ENCODE data around the gene GATA3. TPM values are rescaled to one million over a fixed set of nuclear protein-coding genes. Genes with fewer than 3 reads are reported as not detected.

GATA3 gene
- total RNA-seq, 1 donor from 2014 or later = 79.5 TPM

DNA sequence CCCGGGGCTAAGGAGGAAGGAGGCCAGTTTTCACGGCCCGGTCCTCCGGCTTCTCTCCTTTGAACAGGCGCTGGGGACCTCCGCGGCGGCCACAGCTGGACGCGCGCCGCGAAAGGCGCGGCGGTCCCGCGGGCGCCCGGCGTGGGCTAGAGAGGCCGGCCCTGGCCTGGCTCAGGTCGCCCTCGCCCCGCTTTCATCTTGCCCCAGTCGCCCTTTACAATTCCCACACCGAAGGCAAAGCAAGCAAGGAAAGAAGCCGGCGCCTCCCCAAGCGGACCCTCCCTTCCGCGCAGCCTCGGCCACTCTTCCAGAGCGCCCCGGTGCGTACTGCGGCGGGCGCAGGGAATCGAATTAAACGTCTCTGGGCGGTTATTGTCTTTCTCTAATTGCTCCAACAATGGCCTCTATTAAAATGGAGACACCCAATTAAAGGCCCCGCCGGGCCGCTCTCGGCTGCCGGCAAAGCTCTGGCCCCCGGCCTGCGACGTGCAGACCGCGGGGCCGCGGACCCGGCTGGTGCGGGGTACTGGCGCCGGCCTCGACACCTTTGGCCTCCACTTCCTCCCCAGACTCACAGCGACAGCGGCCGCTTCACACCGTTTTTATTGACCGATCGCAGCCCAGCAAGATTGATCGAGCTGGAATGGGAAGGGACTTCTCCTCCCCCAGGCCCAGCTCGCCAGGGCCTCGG is 4.5 kb upstream of the GATA3 start:
- Mint-ChIP-seq H3K27me3 (ENCODE audit: insufficient read depth) (peaks cover 57% of the 10 kb centered on the region), H3K4me1 (ENCODE audit: low read depth) (peaks cover 66% of the 10 kb centered on the region), H3K4me3 (peak overlapping the region; percentile 63), H3K36me3 (ENCODE audit: low read depth) (peaks cover 6% of the 10 kb centered on the region), H3K9me3 (no peaks in the 10 kb centered on the region), H3K27ac (no peak overlapping the region)
- no peak for DNase-seq (ENCODE audit: low spot score)
- intact Hi-C loops (cut with micrococcal nuclease) = loop anchor here (5.0 to 10.0 kb wide), 5 partner anchors 132 to 1025 kb away; no protein-coding TSS in a partner anchor

DNA sequence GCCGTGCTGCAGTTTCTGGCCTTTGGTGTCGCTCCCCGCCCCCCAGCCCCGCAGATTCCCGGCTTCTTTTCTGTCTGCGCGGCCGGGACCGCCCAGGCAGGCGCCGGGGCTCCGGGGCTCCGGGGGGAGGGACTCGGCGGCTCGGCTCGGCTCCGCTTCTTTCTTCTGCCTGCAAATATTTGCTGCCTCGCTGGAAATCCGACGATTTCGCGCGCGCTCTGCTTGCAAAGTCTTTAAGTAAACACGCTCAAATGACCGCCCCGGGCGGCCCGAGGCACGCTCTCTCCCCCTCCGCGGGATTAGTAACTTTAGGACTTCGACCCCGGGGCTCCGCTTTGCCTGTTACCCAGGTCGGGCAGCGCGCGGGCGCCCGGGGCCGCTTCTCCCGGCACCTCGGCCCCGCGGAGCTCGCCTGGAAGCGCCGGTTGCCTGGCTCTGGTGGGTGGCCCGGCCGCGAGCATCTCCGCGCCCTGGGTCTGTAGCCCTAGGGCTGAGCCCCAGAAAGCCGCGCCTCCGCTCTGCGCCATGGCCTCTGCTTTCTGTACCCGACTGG is 3.9 kb upstream of the GATA3 start:
- Mint-ChIP-seq H3K4me3 (peak overlapping the region; percentile 81), H3K9me3 (no peaks in the 10 kb centered on the region), H3K36me3 (ENCODE audit: low read depth) (peaks cover 6% of the 10 kb centered on the region), H3K27ac (peak overlapping the region; percentile 79), H3K27me3 (ENCODE audit: insufficient read depth) (peaks cover 52% of the 10 kb centered on the region), H3K4me1 (ENCODE audit: low read depth) (peaks cover 60% of the 10 kb centered on the region)
- no peak for DNase-seq (ENCODE audit: low spot score)
- intact Hi-C loops (cut with micrococcal nuclease) = loop anchor here (5.0 to 10.0 kb wide), 5 partner anchors 132 to 1024 kb away; no protein-coding TSS in a partner anchor

DNA sequence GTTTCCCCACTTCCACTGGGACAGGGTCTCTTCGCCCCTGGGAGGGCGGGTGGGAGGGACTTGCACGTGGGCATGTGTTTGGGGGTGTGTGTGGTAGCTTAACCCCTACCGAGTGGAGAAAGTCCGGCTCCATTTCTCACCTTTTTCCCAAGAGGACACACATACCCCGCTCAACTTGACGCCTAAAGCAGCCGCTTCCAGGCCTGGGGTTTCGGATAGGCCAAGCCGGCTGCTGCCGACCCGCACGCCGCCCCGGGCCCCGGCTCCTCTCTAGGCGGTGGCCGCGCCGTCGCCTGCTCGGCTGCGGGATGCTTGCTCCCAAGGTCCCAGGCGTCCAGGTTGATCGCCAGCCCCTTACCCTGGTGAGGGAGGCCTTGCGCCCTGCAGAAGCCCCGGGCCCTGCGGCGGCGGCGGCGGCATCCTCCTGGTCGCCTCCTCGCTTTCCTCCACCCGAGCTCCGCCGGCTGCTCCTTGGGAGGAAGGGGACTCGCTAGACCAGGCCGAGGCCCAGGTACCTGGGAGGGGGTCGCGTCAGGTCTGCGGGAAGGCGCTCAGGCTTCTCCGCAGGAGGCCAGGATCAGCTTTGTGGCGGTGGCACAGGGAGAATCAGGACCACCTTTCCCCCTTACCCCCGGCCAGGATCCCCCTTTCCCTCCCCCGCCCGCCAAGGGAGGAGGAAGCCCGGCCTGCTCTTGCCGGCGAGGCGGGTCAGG is 3.2 kb upstream of the GATA3 start:
- Mint-ChIP-seq H3K4me1 (ENCODE audit: low read depth) (peaks cover 53% of the 10 kb centered on the region), H3K4me3 (peak overlapping the region; percentile 81), H3K9me3 (no peaks in the 10 kb centered on the region), H3K27ac (no peak overlapping the region), H3K36me3 (ENCODE audit: low read depth) (peaks cover 7% of the 10 kb centered on the region), H3K27me3 (ENCODE audit: insufficient read depth) (peaks cover 46% of the 10 kb centered on the region)
- DNase-seq (ENCODE audit: low spot score) = no peak
- intact Hi-C loops (cut with micrococcal nuclease) = loop anchor here (5.0 to 10.0 kb wide), 5 partner anchors 131 to 1024 kb away; no protein-coding TSS in a partner anchor

DNA sequence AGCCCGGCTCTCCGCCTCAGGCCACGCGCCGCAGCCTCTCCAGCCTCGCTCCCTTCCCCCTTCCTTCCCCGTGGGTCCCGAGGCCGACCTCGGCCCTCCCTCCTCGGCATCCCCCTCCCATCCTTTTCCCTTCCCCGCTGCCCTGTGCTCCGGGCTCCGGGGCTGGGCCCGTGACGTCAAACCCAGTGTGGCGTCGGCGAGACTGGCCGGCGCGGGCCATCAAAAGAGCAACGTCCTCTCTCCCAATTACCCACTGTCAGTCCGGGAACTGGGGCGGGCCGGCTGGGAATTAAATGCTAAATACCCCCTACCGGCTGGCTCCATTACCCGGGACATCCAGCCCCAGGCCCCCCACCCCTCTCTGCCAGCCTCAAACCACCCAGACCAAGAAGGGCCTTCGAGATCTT is 2.6 kb upstream of the GATA3 start:
- peak overlapping the region; percentile 77 for H3K4me3 Mint-ChIP-seq
- no peak for DNase-seq (ENCODE audit: low spot score)
- H3K4me1 Mint-ChIP-seq (ENCODE audit: low read depth) = peaks cover 52% of the 10 kb centered on the region
- H3K9me3 Mint-ChIP-seq = no peaks in the 10 kb centered on the region
- peaks cover 40% of the 10 kb centered on the region for H3K27me3 Mint-ChIP-seq (ENCODE audit: insufficient read depth)
- intact Hi-C loops (cut with micrococcal nuclease) = loop anchor here (2.0 to 10.0 kb wide), 8 partner anchors 130 to 1251 kb away; partner anchors contain the start of gene TAF3
- H3K36me3 Mint-ChIP-seq (ENCODE audit: low read depth) = peaks cover 13% of the 10 kb centered on the region
- H3K27ac Mint-ChIP-seq = peak overlapping the region; percentile 86

DNA sequence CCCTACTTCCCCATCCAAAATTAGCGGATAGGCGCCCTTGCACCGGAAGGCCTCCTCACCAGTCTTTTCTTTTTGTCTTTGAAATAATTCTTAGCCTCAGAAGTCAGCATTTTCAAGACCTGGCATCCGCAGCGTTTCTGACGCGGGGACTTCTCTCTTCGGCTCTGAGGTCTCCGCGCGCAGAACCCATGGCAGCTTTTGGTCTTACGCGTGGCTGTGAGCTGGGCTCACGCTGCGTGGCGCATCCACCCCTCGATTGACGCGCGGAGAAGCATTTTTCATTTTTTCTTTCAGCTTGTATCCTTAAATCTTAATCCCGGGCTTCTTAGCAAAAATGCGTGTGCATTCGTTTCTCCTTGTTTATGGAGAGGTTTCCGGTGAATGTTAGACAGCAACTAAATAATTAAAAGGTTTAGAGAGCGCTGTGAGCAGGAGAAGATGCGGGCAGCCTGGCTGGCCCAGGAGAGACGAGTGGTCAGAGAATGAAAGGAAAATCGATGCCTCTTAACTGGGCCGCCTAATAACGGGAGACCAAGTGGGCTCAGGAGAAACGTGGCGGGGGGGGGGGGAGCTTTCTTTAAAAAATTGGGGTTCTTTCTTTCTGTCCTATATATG is 2.0 kb upstream of the GATA3 start:
- Mint-ChIP-seq H3K9me3 (no peaks in the 10 kb centered on the region), H3K27me3 (ENCODE audit: insufficient read depth) (peaks cover 34% of the 10 kb centered on the region), H3K4me1 (ENCODE audit: low read depth) (peaks cover 48% of the 10 kb centered on the region), H3K4me3 (peak overlapping the region; percentile 77), H3K36me3 (ENCODE audit: low read depth) (peaks cover 18% of the 10 kb centered on the region), H3K27ac (peak overlapping the region; percentile 86)
- intact Hi-C loops (cut with micrococcal nuclease) = loop anchor here (2.0 to 10.0 kb wide), 8 partner anchors 130 to 1250 kb away; partner anchors contain the start of gene TAF3
- no peak for DNase-seq (ENCODE audit: low spot score)

DNA sequence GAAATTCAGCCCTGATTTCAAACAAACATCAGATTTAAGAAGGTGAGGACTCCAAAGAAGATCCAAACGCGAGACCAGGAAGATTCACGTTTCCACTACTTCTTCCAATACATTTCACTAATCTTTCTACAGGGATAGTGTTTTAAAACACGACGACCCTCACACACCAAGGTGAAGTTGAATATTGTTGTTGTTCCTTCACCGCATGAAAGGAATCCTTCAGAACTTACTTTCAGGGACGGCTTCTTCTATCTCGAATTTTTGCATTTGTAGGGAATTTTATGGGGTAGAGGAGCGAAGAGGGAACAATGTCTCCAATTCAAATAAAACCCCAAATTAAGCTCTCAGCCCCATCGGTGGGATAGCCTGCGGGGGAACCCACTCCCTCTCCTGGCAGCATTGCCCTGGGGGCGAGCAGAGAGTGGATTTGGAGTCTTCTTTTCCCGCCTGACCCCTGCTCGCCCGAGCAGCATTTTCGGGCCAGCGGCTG is 1.5 kb upstream of the GATA3 start:
- DNase-seq (ENCODE audit: low spot score) = no peak
- H3K4me3 Mint-ChIP-seq = peak overlapping the region; percentile 77
- intact Hi-C loops (cut with micrococcal nuclease) = loop anchor here (1.0 to 10.0 kb wide), 11 partner anchors 14 to 1250 kb away; partner anchors contain the start of gene TAF3
- peaks cover 29% of the 10 kb centered on the region for H3K27me3 Mint-ChIP-seq (ENCODE audit: insufficient read depth)
- H3K4me1 Mint-ChIP-seq (ENCODE audit: low read depth) = peaks cover 48% of the 10 kb centered on the region
- no peaks in the 10 kb centered on the region for H3K9me3 Mint-ChIP-seq
- peak overlapping the region; percentile 86 for H3K27ac Mint-ChIP-seq
- H3K36me3 Mint-ChIP-seq (ENCODE audit: low read depth) = peaks cover 22% of the 10 kb centered on the region

DNA sequence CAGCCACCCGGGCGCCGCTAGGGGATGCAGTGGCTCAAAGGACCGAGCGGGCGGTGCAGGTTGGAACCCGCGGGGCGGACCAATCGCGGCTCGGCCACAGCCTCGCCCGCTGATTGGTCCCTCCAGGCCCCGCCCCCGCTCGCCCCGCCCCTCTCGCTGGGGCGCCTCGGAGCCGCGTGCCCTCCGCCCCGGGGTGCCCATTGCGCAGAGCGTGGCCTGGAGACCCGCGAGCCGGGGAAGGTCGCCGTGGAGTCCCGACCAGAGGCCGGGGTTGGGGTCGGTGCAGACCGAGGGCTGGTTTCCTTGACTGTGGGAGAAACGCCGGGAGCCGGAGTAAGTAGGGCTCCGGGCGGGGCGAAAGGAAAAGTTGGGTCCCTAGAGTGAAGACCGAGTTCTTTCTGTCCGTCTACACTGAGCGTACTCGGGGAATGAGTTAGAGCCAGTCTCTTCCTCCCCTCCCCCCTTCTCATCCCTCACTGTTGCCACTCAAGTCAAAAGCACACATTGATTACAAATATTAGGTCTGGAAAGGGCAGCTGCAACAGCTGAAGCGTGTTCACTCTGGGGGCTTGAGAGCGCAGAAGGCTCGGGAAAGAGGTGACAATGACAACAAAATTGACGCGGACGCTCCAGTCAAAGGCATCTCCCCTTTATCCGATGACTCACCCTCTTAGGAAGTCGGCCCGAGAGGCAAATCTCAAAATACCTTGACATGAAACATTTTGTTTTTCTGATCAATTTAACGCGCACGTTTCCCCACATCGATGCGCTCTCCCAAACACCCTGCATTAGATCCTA is 843 bp upstream of the GATA3 start:
- peaks cover 22% of the 10 kb centered on the region for H3K27me3 Mint-ChIP-seq (ENCODE audit: insufficient read depth)
- H3K4me1 Mint-ChIP-seq (ENCODE audit: low read depth) = peaks cover 44% of the 10 kb centered on the region
- intact Hi-C loops (cut with micrococcal nuclease) = loop anchor here (1.0 to 10.0 kb wide), 14 partner anchors 14 to 1249 kb away; partner anchors contain the start of gene TAF3
- H3K9me3 Mint-ChIP-seq = no peaks in the 10 kb centered on the region
- peak overlapping the region; percentile 99 for H3K27ac Mint-ChIP-seq
- H3K4me3 Mint-ChIP-seq = peak overlapping the region; percentile 99
- H3K36me3 Mint-ChIP-seq (ENCODE audit: low read depth) = peaks cover 23% of the 10 kb centered on the region
- DNase-seq (ENCODE audit: low spot score) = peak; percentile 90

DNA sequence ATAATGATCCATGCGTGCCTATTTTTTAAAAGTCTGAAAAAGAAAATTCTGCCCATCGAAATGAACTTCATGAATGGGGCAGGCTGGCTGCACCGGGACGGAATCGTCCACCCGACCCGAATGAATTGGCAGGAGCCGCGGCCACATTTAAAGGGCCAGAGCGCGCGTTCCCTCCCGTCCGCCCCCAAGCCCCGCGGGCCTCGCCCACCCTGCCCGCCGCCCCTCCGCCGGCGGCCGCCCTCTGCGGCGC is 319 bp upstream of the GATA3 start:
- intact Hi-C loops (cut with micrococcal nuclease) = loop anchor here (1.0 to 10.0 kb wide), 8 partner anchors 128 to 1021 kb away; no protein-coding TSS in a partner anchor
- peak overlapping the region; percentile 99 for H3K4me3 Mint-ChIP-seq
- peaks cover 28% of the 10 kb centered on the region for H3K36me3 Mint-ChIP-seq (ENCODE audit: low read depth)
- no peaks in the 10 kb centered on the region for H3K9me3 Mint-ChIP-seq
- peaks cover 19% of the 10 kb centered on the region for H3K27me3 Mint-ChIP-seq (ENCODE audit: insufficient read depth)
- H3K27ac Mint-ChIP-seq = peak overlapping the region; percentile 99
- DNase-seq (ENCODE audit: low spot score) = no peak
- H3K4me1 Mint-ChIP-seq (ENCODE audit: low read depth) = peaks cover 44% of the 10 kb centered on the region

DNA sequence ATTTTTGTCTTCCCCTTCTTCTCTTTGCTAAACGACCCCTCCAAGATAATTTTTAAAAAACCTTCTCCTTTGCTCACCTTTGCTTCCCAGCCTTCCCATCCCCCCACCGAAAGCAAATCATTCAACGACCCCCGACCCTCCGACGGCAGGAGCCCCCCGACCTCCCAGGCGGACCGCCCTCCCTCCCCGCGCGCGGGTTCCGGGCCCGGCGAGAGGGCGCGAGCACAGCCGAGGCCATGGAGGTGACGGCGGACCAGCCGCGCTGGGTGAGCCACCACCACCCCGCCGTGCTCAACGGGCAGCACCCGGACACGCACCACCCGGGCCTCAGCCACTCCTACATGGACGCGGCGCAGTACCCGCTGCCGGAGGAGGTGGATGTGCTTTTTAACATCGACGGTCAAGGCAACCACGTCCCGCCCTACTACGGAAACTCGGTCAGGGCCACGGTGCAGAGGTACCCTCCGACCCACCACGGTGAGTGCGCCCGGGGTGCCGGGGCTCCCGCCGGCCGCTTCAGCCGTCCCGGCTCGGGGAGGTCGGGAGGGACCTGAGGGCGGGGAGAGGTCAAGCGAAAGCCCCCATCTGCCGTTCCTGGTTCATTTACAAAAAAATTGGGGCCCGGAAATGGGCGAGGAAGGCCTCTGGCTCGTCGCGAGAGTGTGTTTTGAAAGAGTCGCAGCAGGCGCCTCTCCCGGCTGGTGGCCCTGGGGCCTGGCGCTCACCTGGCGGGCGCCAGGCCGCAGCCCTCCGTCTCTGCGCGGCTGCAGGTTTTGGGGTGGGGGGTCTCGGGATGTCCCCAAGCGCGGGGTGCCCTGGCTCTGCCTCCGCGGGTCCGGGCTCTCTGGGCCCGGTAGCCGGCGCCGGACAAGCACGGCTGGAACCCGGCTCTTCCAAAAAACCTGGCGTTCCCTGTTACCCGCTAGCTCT is 1.2 kb downstream of the GATA3 start:
- peak overlapping the region; percentile 95 for H3K27ac Mint-ChIP-seq
- intact Hi-C loops (cut with micrococcal nuclease) = loop anchor here (2.0 to 10.0 kb wide), 4 partner anchors 15 to 1019 kb away; partner anchors contain the start of genes ATP5F1C and KIN
- peaks cover 43% of the 10 kb centered on the region for H3K36me3 Mint-ChIP-seq (ENCODE audit: low read depth)
- DNase-seq (ENCODE audit: low spot score) = peak; percentile 33
- peaks cover 17% of the 10 kb centered on the region for H3K27me3 Mint-ChIP-seq (ENCODE audit: insufficient read depth)
- peak overlapping the region; percentile 98 for H3K4me3 Mint-ChIP-seq
- H3K4me1 Mint-ChIP-seq (ENCODE audit: low read depth) = peaks cover 58% of the 10 kb centered on the region
- H3K9me3 Mint-ChIP-seq = no peaks in the 10 kb centered on the region

DNA sequence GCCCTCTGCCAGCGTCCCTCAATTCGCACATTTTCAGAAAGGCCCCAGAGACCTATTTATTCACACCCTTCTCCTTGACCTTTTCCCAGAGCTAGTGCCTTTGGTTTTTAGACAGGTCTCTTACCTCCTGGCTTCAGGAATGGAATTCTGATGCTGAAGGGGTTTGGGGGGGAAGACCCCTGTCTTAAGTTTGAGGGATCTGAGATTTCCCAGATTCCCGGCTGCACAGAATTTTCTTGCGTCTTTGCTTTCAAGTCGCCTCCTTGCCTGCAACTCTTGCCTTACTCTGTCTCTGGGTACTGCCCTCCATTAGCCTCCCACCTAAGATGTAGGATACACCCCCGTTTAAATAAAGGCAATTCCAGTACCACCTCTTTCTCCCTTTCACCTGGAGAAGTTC is 1.9 kb downstream of the GATA3 start:
- no peak for DNase-seq (ENCODE audit: low spot score)
- Mint-ChIP-seq H3K4me1 (ENCODE audit: low read depth) (peaks cover 65% of the 10 kb centered on the region), H3K27me3 (ENCODE audit: insufficient read depth) (peaks cover 17% of the 10 kb centered on the region), H3K27ac (peak overlapping the region; percentile 95), H3K36me3 (ENCODE audit: low read depth) (peaks cover 49% of the 10 kb centered on the region), H3K9me3 (no peaks in the 10 kb centered on the region), H3K4me3 (peak overlapping the region; percentile 98)
- intact Hi-C loops (cut with micrococcal nuclease) = loop anchor here (2.0 to 10.0 kb wide), 4 partner anchors 14 to 1018 kb away; partner anchors contain the start of genes ATP5F1C and KIN

DNA sequence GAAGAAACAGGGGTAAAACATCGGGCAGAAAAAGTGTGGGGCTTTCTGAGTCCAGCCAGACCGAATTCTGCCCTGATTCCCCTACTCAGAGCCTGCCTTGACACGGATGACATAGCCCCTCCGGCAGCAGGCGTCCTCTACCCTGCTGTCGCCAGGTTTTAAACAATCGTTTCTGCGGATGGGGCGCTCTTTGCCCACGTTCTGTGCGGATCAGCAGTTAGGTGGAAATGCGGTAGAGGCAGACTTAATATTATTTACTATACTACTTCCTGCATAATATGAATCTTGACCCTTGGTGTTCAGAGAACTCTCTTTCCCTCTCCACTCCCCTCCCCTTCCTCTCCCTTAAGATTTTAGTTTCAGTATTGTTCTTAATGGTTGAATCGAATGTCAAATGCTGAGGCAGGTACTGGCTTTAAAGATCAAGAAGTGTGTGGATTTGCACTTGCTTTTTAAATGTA is 2.4 kb downstream of the GATA3 start:
- intact Hi-C loops (cut with micrococcal nuclease) = loop anchor here (1.0 to 10.0 kb wide), 5 partner anchors 9 to 1018 kb away; partner anchors contain the start of genes ATP5F1C and KIN
- H3K36me3 Mint-ChIP-seq (ENCODE audit: low read depth) = peaks cover 51% of the 10 kb centered on the region
- peak; percentile 34 for DNase-seq (ENCODE audit: low spot score)
- H3K4me3 Mint-ChIP-seq = peak overlapping the region; percentile 98
- peaks cover 70% of the 10 kb centered on the region for H3K4me1 Mint-ChIP-seq (ENCODE audit: low read depth)
- H3K9me3 Mint-ChIP-seq = no peaks in the 10 kb centered on the region
- H3K27ac Mint-ChIP-seq = peak overlapping the region; percentile 95
- peaks cover 16% of the 10 kb centered on the region for H3K27me3 Mint-ChIP-seq (ENCODE audit: insufficient read depth)
